Measurements from ENCODE around the gene PLXNA4.

GRCh38 chr7:132469681-132470080 is 106.6 kb downstream of the PLXNA4 start:
- TF ChIP-seq CTCF (IDR thresholded peaks at IDR 0.05), result no peak
- no peak for TF ChIP-seq POLR2A (IDR thresholded peaks at IDR 0.05)

Data from body of pancreas (tissue), 4 donors.